Stimulated activated CD8-positive, alpha-beta memory T cell treated with anti-CD3 and anti-CD28 coated beads, Interleukin-12 subunit alpha, Interleukin-12 subunit beta, amount 100 ng/mL, for 24 hours (primary cell): ENCODE measurements around the gene ZNF385B.

ENCODE experiments used
- DNase-seq: peaks from one replicate; pipeline ENCODE4 v3.0.0-alpha.2; 2020; ENCODE audit errors: extremely low read depth

The ZNF385B gene

GRCh38 chr2:179555691-179556283, 305.6 kb downstream of the ZNF385B start:
- DNase-seq = no peak

GRCh38 chr2:179554639-179555386, 306.6 kb downstream of the ZNF385B start:
- no peak for DNase-seq

GRCh38 chr2:179553382-179553781, 308.0 kb downstream of the ZNF385B start:
- DNase-seq = no peak

- DNase-seq = no peak
These were observed 309.8 kb downstream of the ZNF385B start for GRCh38 chr2:179551539-179552045.

GRCh38 chr2:179550849-179551248, 310.6 kb downstream of the ZNF385B start:
- no peak for DNase-seq

GRCh38 chr2:179550214-179550613, 311.2 kb downstream of the ZNF385B start:
- DNase-seq = no peak

GRCh38 chr2:179546656-179547055, 314.8 kb downstream of the ZNF385B start:
- DNase-seq = no peak

- DNase-seq = no peak
These were observed 316.4 kb downstream of the ZNF385B start for GRCh38 chr2:179545024-179545423.

GRCh38 chr2:179543361-179543901, 318.0 kb downstream of the ZNF385B start:
- DNase-seq = no peak

- no peak for DNase-seq
These were observed 319.8 kb downstream of the ZNF385B start for GRCh38 chr2:179541586-179541985.

- DNase-seq = no peak
These were observed 322.3 kb downstream of the ZNF385B start for GRCh38 chr2:179539124-179539511.

- DNase-seq = no peak
These were observed 322.8 kb downstream of the ZNF385B start for GRCh38 chr2:179538406-179539123.

GRCh38 chr2:179536185-179536584, 325.2 kb downstream of the ZNF385B start:
- DNase-seq = no peak

- DNase-seq = no peak
These were observed 327.5 kb downstream of the ZNF385B start for GRCh38 chr2:179533875-179534274.

- DNase-seq = no peak
These were observed 328.5 kb downstream of the ZNF385B start for GRCh38 chr2:179532863-179533278.

GRCh38 chr2:179528576-179529069, 332.8 kb downstream of the ZNF385B start:
- DNase-seq = no peak

- no peak for DNase-seq
These were observed 336.1 kb downstream of the ZNF385B start for GRCh38 chr2:179525340-179525739.

- no peak for DNase-seq
These were observed 336.5 kb downstream of the ZNF385B start for GRCh38 chr2:179524809-179525339.

GRCh38 chr2:179521944-179522343, 339.5 kb downstream of the ZNF385B start:
- DNase-seq = no peak

- DNase-seq = no peak
These were observed 342.6 kb downstream of the ZNF385B start for GRCh38 chr2:179518830-179519229.

- DNase-seq = no peak
These were observed 348.2 kb downstream of the ZNF385B start for GRCh38 chr2:179513181-179513580.
